Skeletal muscle cell (primary cell): Measurements from ENCODE around the gene COL12A1.
A peak's percentile ranks its signal among the peaks of the same experiment; 100 is the strongest.

Source experiments
- DNase-seq: peaks from one replicate; pipeline ENCODE4 v3.0.0-alpha.2; 2010; ENCODE audit warnings: low read depth
- H3K4me3 ChIP-seq: 2 replicates; pipeline ENCODE4 v1.5.1; 2011; ENCODE audit warnings: low read depth, mild to moderate bottlenecking, control low read depth, low read length, moderate library complexity

COL12A1 gene

GRCh38 chr6:75205776-75206575 is at the start of gene COL12A1:
Gene COL12A1, minus strand, starts transcription at chr6:75206053. Its CDS starts 3,261 bp downstream, at chr6:75202792.
- DNase-seq = peak; percentile 99

DNA sequence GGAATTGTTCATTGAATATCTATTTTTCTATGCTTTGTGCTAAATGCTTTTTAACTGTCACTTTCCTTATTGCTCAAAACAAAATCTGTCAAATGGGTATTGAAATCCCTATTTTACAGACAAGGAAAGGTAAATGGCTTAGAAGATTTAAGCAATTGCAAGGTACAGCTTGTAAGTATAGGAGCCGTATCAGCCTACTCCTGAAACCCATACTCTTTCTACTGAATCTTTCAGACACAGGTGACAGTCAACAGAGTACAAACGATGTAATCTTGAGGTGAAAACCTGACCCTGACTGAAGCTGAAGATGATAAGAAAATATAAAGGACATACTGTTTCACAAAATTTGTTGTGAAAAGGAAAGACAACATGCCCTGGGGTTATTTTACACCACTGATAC is 44.7 kb upstream of the COL12A1 start:
- no peak overlapping the region for H3K4me3 ChIP-seq
- DNase-seq = no peak

More at GRCh38 chr6:75205776-75206575, at the start of gene COL12A1:
- H3K4me3 ChIP-seq = peak within 1 kb of the TSS; percentile 90

DNA sequence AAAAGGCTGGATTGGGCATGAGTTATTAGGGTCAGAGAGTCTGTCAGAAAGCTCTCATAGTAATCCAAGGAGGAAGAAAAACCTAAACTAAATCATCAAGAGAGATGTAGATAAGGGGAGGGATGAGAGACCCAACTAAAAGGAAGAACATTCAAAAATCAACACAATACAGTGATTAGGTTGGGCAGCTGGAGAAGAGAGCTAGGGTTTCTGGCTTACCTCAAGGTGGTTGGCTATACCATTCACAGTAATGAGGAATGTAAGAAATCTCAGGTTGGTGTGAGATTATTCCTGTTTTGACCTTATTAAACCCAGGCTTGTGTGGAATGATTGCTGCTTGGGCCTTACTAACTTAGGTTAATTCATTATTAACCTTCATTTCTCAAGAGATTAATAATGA is 44.0 kb upstream of the COL12A1 start:
- DNase-seq = no peak
- no peak overlapping the region for H3K4me3 ChIP-seq

GRCh38 chr6:75246386-75246785 is 40.5 kb upstream of the COL12A1 start:
- DNase-seq = no peak
- no peak overlapping the region for H3K4me3 ChIP-seq

DNA sequence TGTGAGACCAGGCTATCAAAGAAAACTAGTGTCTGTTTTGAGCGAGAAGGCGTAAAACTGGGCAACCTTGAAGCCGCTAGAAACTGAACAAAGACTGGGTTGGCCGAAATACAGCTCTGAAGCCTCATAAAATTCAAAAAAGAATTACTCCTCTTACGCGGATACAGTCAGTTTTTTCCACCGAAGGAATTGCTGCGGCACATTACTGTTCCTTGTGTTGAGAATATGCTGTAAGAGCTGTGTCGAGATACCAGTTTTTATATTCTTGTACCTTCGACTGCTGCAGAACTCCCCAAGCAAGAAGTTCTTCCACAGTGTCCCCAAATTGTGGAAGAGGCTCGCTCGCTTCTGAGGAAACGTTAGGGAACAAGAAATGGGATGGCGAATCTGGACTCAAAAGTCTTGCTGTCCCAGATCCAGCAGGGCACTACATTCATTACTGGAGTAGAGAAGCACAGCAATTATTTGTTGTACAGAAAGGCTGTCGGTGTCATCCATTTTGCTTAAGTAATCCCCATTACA is 38.3 kb upstream of the COL12A1 start:
- H3K4me3 ChIP-seq = peak overlapping the region; percentile 83
- no peak for DNase-seq

GRCh38 chr6:75243333-75244062 is 37.6 kb upstream of the COL12A1 start, which contains the start of gene COX7A2:
Gene COX7A2, minus strand, starts transcription at chr6:75243801. Its CDS starts 67 bp downstream, at chr6:75243734.
- DNase-seq = peak; percentile 96
- peak within 1 kb of the TSS; percentile 83 for H3K4me3 ChIP-seq

- H3K4me3 ChIP-seq = no peak overlapping the region
- no peak for DNase-seq
Measured at GRCh38 chr6:75236630-75237029, 30.8 kb upstream of the COL12A1 start.

DNA sequence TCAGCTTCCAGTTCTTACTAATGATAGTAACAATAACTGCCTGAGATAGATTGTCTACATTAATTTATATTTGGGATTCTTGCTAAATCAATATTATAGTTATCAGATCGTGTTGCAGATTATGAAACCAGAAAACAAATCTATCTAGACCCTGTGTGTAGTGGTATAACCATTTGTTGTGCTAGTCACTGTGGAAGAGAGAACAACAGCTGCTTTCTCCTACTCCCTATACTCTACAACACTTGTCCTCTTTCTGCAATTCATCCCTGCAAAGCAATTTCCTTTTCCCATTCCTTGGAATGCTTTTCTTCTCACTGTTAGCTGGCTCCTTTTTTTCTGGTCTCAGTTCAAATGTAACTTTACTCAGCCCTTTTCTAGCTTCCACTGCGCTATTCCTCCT is 29.4 kb upstream of the COL12A1 start:
- no peak for DNase-seq
- H3K4me3 ChIP-seq = no peak overlapping the region

- no peak for DNase-seq
- no peak overlapping the region for H3K4me3 ChIP-seq
Measured at GRCh38 chr6:75234126-75234865, 28.4 kb upstream of the COL12A1 start.

- no peak overlapping the region for H3K4me3 ChIP-seq
- no peak for DNase-seq
Measured at GRCh38 chr6:75233092-75233615, 27.3 kb upstream of the COL12A1 start.

- H3K4me3 ChIP-seq = no peak overlapping the region
- no peak for DNase-seq
Measured at GRCh38 chr6:75230484-75231325, 24.9 kb upstream of the COL12A1 start.

GRCh38 chr6:75224303-75224926 is 18.6 kb upstream of the COL12A1 start:
- H3K4me3 ChIP-seq = no peak overlapping the region
- no peak for DNase-seq

GRCh38 chr6:75223428-75223827 is 17.6 kb upstream of the COL12A1 start:
- DNase-seq = no peak

DNA sequence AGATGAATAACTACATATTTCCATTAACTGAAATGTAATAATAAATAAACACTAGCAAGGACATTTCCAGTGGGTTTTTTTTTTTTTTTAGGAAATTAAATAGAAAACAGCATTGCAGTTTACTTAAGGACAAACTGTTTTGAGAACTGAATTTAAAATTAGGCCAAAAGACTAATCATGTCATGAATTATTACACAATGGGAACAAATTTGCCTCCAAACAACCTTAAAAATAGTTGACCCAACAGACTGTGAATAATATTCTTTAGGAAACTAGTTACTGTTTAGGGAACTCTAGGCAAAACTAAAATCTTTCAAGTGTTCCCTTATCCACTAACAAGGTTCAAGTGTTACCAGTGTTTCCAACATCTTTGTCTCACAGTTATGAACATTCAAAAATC is 16.4 kb upstream of the COL12A1 start:
- no peak for DNase-seq
- H3K4me3 ChIP-seq = no peak overlapping the region

More at GRCh38 chr6:75223428-75223827, 17.6 kb upstream of the COL12A1 start:
- no peak overlapping the region for H3K4me3 ChIP-seq

DNA sequence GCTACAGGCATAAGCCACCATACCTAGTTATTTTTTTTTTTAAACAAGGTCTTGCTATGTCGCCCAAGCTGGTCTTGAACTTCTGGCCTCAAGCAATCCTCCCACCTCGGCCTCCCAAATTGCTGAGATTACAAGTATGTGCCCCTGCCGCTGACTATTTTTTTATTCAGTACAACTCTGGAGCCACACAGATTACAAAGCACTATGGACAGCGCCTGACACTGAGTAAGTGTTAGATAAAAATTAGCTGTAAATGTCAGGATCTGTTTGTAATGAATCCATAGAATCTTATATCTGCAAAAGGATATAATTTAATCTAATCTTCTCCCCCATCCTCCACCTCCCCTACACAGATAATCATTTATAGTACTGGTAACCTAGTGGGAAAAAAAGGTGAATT is 15.3 kb upstream of the COL12A1 start:
- H3K4me3 ChIP-seq = no peak overlapping the region
- no peak for DNase-seq

- no peak for DNase-seq
- no peak overlapping the region for H3K4me3 ChIP-seq
Measured at GRCh38 chr6:75220357-75220756, 14.5 kb upstream of the COL12A1 start.

GRCh38 chr6:75219263-75219662 is 13.4 kb upstream of the COL12A1 start:
- no peak for DNase-seq
- H3K4me3 ChIP-seq = no peak overlapping the region

DNA sequence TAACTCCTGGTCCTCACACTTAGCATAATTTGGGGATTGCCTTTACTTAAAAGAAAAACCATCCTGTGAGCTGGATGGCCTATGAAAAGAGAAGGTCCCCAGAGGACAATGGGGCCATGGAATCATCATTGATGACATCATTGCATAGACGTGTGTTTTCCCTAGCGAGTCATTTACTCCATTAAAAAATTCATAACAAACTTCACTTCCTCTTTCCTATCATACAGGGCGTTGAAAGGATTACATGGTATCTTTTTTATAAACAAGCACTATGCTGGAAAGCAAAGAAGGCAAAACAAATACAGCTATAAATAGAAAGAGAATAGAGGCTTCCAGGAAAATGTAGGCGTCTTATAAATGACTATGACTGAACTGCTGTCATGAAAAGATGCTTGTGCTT is 11.3 kb upstream of the COL12A1 start:
- H3K4me3 ChIP-seq = no peak overlapping the region
- DNase-seq = peak; percentile 56
